Activated CD4-positive, alpha-beta T cell treated with anti-CD3 and anti-CD28 coated beads, Interleukin-2, amount 50 U/mL, for 4 hours (primary cell): ENCODE measurements around the gene SPAG6.
"Not testable (repeated sequence)": the region's sequence is repeated elsewhere in the genome, so short reads cannot be mapped to it uniquely, and the experiment has no call there.

Experiments
- DNase-seq, 2 experiments: peaks; one replicate each; pipeline ENCODE4 v3.0.0-alpha.2; 2020

SPAG6 gene

GRCh38 chr10:22345301-22346095 is at the start of gene SPAG6:
Gene SPAG6 (plus strand): TSS chr10:22345496. CDS start chr10:22345612, 116 bp downstream.
- peak in 1 of 2 experiments; percentile 21 for DNase-seq

GRCh38 chr10:22301193-22301592 is 44.1 kb upstream of the SPAG6 start:
- DNase-seq, result no peak

GRCh38 chr10:22303461-22303860 is 41.8 kb upstream of the SPAG6 start:
- DNase-seq, result no peak

- no peak for DNase-seq
These were observed 39.6 kb upstream of the SPAG6 start for GRCh38 chr10:22305721-22306120.

GRCh38 chr10:22308390-22308789 is 36.9 kb upstream of the SPAG6 start:
- no peak for DNase-seq

- no peak for DNase-seq
These were observed 35.9 kb upstream of the SPAG6 start for GRCh38 chr10:22309180-22310000.

- DNase-seq, result not testable (repeated sequence)
These were observed 35.3 kb upstream of the SPAG6 start for GRCh38 chr10:22310012-22310411.

- DNase-seq, result no peak
These were observed 34.4 kb upstream of the SPAG6 start for GRCh38 chr10:22310928-22311327.

- no peak for DNase-seq
These were observed 30.4 kb upstream of the SPAG6 start for GRCh38 chr10:22314852-22315251.

GRCh38 chr10:22315455-22316285 is 29.6 kb upstream of the SPAG6 start:
- no peak for DNase-seq

- DNase-seq, result peak; percentile 70 to 72
These were observed 28.8 kb upstream of the SPAG6 start, which contains the start of gene COMMD3 for GRCh38 chr10:22316286-22317075. Gene COMMD3 (plus strand): TSS chr10:22316388. CDS start chr10:22316418, 30 bp downstream.

GRCh38 chr10:22317076-22317370 is 28.3 kb upstream of the SPAG6 start:
- DNase-seq, result no peak

GRCh38 chr10:22317771-22318565 is 27.3 kb upstream of the SPAG6 start:
- DNase-seq, result no peak

- DNase-seq, result no peak
These were observed 26.5 kb upstream of the SPAG6 start for GRCh38 chr10:22318772-22319171.

GRCh38 chr10:22319547-22319979 is 25.7 kb upstream of the SPAG6 start:
- no peak for DNase-seq

GRCh38 chr10:22319980-22320558 is 25.2 kb upstream of the SPAG6 start:
- no peak for DNase-seq

GRCh38 chr10:22320591-22321155 is 24.6 kb upstream of the SPAG6 start, which contains the start of gene BMI1:
Gene BMI1 (plus strand): TSS chr10:22321099. CDS start chr10:22326450, 5,351 bp downstream.
- DNase-seq, result no peak

GRCh38 chr10:22321156-22321923 is 24.0 kb upstream of the SPAG6 start:
- peak; percentile 66 to 70 for DNase-seq

GRCh38 chr10:22321924-22322640 is 23.2 kb upstream of the SPAG6 start:
- DNase-seq, result no peak
